Spleen (tissue), 7 donors: ENCODE results near the gene BPI.

Experiments
- CTCF ChIP-seq, 11 experiments: fragments of 200-600 bp in 7 of 11; fragments of 450-650 bp in 4 of 11; sonication (generic) in 4 of 11; IDR thresholded peaks in 8 of 11; conservative IDR thresholded peaks in 3 of 11; 1 replicate in 7 of 11; 2 replicates in 4 of 11; pipeline versions ENCODE4 v1.4.0 to v1.8.0; 2016 to 2021; ENCODE audit warnings: antibody characterized with exemption in 11 of 11, inconsistent platforms in 4 of 11, mild to moderate bottlenecking in 1 of 11
- POLR2A ChIP-seq, 3 donors: fragments of 450-650 bp; IDR thresholded peaks; one replicate each; pipeline ENCODE4 v1.5.1; 2017; ENCODE audit warnings: antibody characterized with exemption in 3 of 3, mild to moderate bottlenecking in 1 of 3
- donor health status: DM: no; HTN: no; CAD: no; lungs with moderate emphysema.
- donor health status: DM: no; HTN: no; CAD: no.
- donor health status: DM: no; HTN: no; CAD: no.

GRCh38 chr20:38260025-38260377, 44.0 kb upstream of the BPI start:
- TF ChIP-seq CTCF (IDR thresholded peaks at IDR 0.05 in 8 of 11, conservative IDR thresholded peaks at IDR 0.05 in 3 of 11): no peak
- no peak for TF ChIP-seq POLR2A (IDR thresholded peaks at IDR 0.05)
